NOMO-1 treated with DMSO at 0.1 percent for 48 hours (cell line): Measurements from ENCODE around the gene CDKN3.
A peak's percentile ranks its signal among the peaks of the same experiment; 100 is the strongest.
"Not testable (repeated sequence)": the region's sequence is repeated elsewhere in the genome, so short reads cannot be mapped to it uniquely, and the experiment has no call there.

Experiments used
- DNase-seq: peaks from one replicate; lab custom pipeline; 2025; ENCODE audit not compliant: unreplicated experiment; lab: John Stamatoyannopoulos, UW

CDKN3 gene

GRCh38 chr14:54423991-54424390 lies 27.2 kb downstream of the CDKN3 start:
- DNase-seq = no peak

DNA sequence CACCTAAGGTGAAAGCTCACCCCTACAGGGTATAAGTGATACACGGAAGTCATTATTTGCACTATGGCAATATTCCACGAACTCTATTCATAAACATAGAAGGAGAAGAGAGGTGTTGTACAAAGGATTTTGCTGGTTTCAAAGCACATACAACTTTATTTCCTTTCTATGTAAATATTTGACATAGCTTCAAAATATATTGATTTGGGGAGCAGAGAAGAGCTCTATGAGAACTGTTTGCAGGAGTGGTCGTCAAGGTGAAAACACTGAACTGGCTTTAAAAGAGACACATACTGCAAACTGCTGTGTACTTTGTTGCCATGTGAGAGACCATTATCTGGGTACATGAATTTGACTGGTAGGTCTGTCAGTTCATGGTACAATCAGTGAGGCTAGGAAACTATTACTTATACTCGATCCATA lies 27.7 kb downstream of the CDKN3 start:
- DNase-seq = no peak

DNA sequence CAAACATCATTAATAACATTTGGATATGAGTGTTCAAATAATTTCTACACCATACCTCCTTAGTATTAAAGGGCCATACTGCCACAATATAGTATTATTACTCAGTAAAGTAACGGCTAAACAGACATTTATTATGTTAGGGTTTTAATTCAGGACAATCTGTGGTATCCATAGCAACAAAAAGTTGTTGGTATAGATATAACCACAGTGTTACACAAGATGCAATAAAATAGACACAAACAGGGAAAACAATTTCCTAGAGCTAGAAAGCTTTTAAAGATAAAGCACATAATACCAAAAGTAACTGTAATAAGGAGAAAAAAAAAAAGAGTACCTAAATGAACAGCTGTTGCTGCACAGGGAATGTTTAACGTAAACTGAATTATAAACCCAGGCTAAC lies 28.3 kb downstream of the CDKN3 start:
- no peak for DNase-seq

GRCh38 chr14:54425537-54426274 lies 28.9 kb downstream of the CDKN3 start:
- no peak for DNase-seq

- no peak for DNase-seq
These were observed 31.1 kb downstream of the CDKN3 start for GRCh38 chr14:54427871-54428270.

DNA sequence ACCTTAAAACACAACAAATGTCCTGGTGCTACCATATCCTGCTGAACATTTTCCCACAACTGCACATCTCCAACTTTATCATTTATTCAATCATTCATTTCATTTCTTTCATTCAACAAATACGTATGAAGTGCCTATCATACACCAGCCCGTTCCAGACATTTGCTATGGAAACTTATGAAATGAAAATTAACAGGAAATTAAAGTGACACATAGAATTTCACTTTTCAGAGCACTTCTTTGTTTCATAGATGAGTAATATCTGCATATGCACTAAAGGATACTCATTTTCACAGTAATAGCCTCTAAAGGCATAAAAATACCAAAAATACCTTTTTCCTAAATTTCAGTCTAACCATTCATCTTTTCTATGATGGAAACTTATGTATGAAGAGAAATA lies 31.7 kb downstream of the CDKN3 start:
- no peak for DNase-seq

GRCh38 chr14:54435500-54435981 lies 38.7 kb downstream of the CDKN3 start:
- DNase-seq = no peak

DNA sequence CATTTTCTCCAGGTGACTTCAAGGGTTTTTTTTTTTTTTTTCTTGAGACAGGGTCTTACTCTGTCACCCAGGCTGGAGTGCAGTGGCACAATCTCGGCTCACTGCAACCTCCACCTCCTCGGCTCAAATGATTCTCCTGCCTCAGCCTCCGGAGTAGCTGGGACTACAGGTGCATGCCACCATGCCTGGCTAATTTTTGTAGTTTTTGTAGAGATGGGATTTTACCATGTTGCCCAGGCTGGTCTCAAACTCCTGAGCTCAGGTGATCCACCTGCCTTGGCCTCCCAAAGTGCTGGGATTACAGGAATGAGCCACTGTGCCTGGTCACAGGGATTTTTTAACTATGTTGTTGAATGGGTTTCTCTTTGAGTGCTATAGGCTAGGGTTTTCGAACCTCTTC lies 41.1 kb downstream of the CDKN3 start:
- DNase-seq = not testable (repeated sequence)

- no peak for DNase-seq
These were observed 41.9 kb downstream of the CDKN3 start for GRCh38 chr14:54438703-54439102.

DNA sequence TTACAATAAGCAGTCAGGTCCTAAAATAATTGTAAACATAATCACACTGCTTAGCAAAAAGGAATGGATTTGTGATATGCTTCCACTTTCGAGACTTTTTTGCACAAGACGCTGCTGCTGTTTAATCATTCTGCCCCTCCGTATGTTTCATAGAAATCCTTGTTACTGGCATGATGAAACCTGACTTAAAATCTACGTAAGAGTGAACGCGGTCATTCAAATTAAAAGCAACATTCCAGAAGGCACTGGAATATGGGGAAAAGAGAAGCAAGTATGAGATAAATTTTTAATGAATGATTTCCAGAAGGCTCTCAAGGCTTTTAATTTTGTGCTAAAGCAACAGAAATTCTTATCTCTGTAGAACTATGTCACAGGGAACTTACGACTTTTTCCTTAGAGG lies 43.2 kb downstream of the CDKN3 start:
- DNase-seq = no peak

DNA sequence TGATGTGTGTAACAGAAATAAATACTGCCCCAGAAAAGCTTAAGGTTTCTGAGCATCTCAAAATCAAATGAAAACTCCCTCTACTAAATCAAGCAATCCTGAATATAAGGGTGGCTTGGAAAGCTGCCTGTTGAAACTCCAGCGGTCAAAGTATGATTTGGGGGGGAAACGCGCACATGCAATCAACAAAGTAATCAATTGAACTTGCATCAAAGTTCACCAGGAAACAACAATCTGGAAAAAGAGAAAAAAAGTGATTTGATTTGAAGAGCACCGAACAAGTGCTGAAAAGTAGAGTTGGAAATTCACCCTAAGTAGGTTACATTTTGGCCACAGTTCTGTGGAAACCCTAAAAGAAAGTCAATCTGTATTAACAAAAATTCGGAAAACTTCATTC lies 43.7 kb downstream of the CDKN3 start:
- no peak for DNase-seq

- peak; percentile 88 for DNase-seq
These were observed 44.4 kb downstream of the CDKN3 start, which contains the start of gene CNIH1 for GRCh38 chr14:54440873-54441868. Gene CNIH1 (minus strand): TSS chr14:54441374. CDS start chr14:54441327, 47 bp downstream.

DNA sequence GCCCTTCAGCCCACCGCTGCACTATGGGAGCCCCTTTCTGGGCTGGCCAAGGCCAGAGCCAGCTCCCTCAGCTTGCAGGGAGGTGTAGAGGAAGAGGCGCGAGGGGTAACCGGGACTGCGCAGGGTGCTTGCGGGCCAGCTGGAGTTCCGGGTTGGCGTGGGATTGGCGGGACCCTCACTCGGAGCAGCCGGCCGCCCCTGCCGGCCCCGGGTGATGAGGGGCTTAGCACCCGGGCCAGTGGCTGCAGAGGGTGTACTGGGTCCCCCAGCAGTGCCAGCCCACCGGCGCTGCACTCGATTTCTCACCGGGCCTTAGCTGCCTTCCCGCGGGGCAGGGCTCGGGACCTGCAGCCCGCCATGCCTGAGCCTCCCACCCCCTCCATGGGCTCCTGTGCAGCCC lies 46.2 kb downstream of the CDKN3 start:
- DNase-seq = not testable (repeated sequence)

- DNase-seq = no peak
These were observed 47.2 kb downstream of the CDKN3 start for GRCh38 chr14:54443981-54444380.

- DNase-seq = no peak
These were observed 47.9 kb downstream of the CDKN3 start for GRCh38 chr14:54444681-54445080.

GRCh38 chr14:54446161-54446693 lies 49.4 kb downstream of the CDKN3 start:
- peak; percentile 15 for DNase-seq

DNA sequence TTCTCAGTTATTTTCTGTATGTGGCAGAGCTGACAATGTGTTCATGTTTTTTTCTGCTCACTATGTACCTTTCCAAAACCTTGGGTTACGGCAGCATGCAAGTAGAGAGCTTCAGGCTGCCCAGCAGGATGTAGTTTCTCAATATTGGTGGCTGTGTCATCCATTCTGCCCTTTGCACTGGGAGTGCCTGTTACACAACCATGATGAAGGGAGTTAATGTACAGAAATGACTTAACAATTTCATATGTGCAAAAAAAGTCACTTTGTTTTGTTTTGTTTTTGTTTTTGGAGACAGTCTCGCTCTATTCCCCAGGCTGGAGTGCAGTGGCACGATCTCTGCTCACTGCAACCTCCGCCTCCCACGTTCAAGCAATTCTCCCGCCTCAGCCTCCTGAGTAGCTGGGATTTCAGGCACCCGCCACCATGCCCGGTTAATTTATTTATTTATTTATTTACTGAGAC lies 50.5 kb downstream of the CDKN3 start:
- DNase-seq = peak; percentile 92

DNA sequence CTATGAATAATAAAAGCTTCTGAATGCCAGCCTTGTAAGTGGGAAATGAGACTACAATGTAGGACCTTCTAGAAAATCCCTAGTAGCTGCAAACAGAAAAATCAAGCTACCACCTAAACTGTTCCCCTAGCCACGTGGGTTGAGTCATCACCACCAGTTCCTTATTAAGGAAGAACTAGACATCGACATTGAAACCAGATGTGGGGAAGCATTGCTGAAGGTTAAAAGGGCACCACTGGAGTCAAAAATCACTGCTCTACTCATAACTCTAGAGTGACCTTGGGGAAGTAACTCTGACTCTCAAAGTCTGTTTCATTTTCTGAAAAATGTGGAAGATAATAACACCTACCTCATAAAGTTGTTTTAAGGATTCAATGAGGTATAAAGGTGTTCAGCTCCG lies 53.7 kb downstream of the CDKN3 start:
- DNase-seq = peak; percentile 96

DNA sequence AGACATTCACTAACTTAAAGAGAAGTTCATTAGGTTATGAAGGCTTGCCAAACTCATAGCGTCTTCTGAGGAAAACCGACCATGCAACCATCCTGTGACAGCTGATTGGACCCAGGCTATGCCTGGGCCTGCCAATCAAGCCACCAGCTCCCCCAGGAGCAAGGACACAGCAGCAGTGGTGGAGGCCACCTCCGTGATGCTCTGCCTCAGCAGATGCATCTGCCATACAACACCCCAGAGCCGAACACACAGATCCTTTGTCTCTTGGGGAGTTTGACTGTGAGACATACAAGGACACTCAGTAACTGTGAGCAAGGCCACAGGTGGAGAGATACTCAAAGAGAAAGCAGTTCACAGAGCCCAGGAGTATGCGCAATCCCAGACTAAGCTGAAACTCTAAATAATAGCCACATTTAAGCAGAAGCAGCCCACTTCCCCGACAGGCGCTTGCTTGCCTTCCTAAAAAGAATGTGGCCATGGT lies 54.4 kb downstream of the CDKN3 start:
- no peak for DNase-seq

GRCh38 chr14:54451961-54452360 lies 55.2 kb downstream of the CDKN3 start:
- no peak for DNase-seq

GRCh38 chr14:54453252-54453651 lies 56.4 kb downstream of the CDKN3 start:
- DNase-seq = no peak
